GM19468 (cell line): ENCODE data around the gene ATP1A3.
"Not testable (repeated sequence)": the region's sequence is repeated elsewhere in the genome, so short reads cannot be mapped to it uniquely, and the experiment has no call there.

Source experiments
- ATAC-seq: cut with Tn5 transposase; IDR thresholded peaks from one replicate; pipeline ENCODE4 v1.9.1; 2021; ENCODE audit warnings: mild to moderate bottlenecking, moderate library complexity, moderate number of reproducible peaks; ENCODE audit not compliant: unreplicated experiment; ENCODE audit errors: extremely low read depth

The ATP1A3 gene

GRCh38 chr19:42012747-42013146 lies 18.7 kb upstream of the ATP1A3 start:
- not testable (repeated sequence) for ATAC-seq

- ATAC-seq, result no peak
Observed at GRCh38 chr19:42010245-42011126, 16.5 kb upstream of the ATP1A3 start.

DNA sequence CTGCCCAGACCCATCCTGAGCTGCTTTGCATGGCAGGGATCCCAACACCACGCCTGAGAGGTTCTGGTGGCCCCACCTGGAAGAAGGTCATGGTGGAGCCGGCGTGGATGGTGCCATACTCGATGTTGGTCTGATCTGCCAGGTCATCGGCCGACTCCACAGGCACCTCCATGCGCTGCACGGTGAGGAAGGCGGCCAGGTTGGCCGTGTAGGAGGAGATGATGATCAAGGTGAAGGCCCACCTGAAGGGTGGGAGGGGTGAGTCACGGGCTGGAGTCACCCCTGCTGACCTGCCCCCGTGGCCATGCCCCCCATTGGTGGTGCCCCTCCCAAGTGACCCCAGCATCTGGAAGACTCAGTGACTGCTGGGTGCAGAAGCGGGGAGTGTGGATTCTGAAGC lies 12.5 kb upstream of the ATP1A3 start:
- ATAC-seq, result no peak

GRCh38 chr19:42005504-42005903 lies 11.5 kb upstream of the ATP1A3 start:
- ATAC-seq, result no peak

GRCh38 chr19:42003506-42004294 lies 9.7 kb upstream of the ATP1A3 start:
- ATAC-seq, result no peak

DNA sequence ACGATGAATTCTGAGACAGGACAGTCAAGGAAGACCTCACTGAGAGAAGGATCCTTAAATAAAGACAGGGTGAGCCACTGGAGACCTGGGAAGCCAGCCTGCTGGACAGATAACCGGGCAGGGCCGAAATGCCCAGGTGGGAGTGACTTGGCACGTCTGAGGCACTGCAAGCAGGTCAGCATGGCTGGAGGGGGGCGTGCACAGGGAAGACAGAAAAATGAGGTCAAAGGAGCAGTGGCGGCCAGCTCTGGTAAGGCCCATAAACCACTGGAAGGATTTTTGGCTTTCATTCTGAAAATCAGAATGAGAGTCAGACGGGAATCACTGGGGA lies 5.8 kb upstream of the ATP1A3 start:
- ATAC-seq, result no peak

- no peak for ATAC-seq
Observed at GRCh38 chr19:41999071-41999877, 5.2 kb upstream of the ATP1A3 start.

DNA sequence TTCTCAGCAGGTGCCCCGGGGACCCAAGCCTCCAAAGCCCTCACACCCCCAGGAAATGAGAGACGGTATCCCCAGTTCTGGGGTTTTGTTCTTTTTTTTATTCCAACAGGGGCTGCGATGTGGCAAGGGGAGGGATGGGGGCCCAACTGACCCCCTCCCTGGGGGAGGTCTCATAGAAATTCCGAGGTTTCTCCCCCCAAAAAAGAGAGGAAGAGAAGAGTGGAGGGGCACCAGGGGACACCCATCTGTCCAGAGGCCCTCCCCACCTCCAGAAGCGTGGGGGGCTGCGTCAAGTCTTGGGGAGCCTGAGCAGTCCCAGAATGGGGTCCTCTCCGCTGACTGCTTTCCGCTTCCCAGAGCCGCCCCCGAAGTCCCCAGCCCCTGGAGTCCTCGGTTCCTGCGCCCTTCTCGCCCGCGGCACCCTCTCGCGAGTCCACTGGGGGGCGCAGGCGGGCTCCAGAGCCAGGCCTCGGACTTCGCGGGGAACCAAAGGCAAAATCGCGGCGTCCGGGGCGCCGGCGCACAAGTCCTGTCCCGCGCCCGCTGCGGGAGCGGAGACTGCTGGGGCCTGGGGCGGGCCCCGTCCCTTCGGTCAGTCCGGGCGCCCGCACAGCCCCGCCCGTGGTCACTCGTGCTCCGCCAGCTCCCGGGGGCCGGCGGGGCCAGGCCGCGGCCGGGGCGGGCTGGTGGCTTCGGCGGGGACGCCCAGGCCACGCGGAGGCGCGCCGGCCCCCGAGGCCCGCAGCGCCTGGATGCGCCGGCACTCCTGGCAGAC lies 4.4 kb upstream of the ATP1A3 start:
- no peak for ATAC-seq

GRCh38 chr19:41997851-41998229 lies 3.8 kb upstream of the ATP1A3 start:
- ATAC-seq, result no peak

GRCh38 chr19:41997121-41997850 lies 3.3 kb upstream of the ATP1A3 start:
- no peak for ATAC-seq

DNA sequence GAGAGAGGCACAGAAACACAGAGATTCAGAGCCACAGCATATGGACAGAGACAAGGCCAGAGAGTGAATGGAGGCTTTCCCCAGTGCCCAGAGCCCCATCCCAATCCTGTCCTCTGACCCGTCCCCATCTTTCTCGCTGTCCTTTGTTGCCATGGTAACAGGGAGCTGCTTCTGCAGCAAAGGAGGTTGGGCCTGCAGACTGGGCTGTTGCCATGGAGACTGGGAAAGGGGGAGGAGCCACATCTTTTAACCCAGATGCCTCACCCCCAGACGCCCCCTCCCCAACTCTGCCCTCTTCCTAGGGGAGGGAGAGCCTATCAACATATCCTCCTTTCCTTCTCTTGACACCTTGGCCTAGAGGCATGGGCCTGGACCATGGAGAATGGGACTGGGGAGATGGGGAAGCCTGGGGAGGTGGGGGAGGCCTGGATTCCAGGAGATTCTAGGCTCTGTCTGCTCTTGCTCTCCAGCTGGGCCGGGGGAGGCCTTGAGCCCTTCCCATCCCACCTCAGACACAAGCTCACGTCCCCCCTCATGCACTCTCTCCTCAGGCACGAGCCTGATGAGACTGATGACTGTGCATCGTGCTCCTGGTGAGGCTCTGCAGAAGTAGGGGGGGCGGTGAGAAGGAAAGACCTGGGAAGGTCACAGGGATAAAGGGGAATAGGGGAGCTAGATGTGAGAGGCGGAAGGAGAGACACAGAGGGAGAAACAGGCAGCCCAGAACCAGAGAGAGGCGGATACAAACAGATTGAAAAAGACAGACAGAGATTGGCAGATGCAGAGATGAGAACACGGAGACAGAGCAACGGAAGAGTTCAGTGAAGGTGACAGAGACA lies 2.1 kb upstream of the ATP1A3 start:
- no peak for ATAC-seq

DNA sequence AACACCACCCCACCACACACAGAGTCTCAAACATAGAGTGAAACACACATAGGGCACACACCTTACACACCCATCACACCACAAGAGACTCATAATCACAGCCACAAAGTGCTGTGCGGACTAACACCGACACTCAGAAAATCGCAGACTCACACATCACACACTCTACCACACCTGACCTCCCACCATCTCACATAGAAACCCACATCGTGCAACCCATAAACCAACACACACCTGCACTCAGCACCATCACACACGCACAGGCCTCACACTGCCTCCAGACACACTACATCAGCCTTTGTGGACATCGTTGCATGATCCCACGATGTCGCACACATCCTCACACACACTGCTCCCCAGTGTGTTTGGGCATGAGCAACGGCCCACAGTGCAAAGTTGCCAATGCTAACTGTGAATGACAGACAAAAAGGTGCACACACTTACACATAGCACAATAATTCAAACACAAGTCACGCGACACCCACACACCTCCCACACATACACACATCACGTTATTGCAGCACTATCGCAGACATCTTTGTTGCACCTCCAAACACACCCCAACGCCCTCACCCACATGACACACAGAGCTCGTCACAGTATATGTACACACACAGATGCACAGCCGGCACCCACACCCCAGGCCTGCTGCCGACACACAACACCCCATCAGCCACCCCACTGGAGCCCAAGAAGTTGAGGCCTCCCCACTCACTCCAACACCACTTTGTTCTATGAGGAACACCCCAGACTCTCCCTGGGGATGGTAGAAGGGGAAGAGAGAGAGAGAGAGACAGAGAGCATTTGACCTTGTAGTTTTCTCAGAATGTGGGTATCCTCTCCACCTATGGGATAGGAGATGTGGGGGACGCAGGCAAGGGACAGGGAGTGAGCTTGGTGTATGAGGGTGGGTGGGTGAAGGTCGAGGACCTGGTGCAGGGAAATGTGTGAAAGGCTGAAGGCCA lies 1.2 kb upstream of the ATP1A3 start:
- no peak for ATAC-seq

GRCh38 chr19:41994521-41994971 lies 516 bp upstream of the ATP1A3 start:
- no peak for ATAC-seq

- not testable (repeated sequence) for ATAC-seq
Observed at GRCh38 chr19:41991925-41992569, 2.0 kb downstream of the ATP1A3 start.

DNA sequence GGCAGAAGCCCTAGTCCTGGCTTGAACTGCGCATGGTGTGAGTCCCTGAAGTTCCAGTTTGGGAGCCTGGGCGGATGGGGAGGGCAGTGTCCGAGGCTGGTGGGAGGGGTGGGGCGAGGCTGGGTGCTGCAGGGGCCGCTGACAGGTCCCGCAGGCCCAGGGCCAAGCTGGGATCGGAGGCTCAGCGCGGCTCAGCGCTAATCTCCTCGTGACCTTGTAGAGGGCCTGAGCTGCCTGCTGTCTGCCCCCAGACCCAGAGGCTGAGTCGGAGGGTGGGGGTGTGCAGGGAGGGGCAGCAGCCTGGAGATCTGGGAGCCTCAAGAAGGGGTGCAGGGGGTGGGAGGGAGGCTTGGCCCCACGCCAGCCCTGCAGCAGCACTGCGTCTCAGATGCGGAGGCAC lies 3.0 kb downstream of the ATP1A3 start:
- no peak for ATAC-seq

DNA sequence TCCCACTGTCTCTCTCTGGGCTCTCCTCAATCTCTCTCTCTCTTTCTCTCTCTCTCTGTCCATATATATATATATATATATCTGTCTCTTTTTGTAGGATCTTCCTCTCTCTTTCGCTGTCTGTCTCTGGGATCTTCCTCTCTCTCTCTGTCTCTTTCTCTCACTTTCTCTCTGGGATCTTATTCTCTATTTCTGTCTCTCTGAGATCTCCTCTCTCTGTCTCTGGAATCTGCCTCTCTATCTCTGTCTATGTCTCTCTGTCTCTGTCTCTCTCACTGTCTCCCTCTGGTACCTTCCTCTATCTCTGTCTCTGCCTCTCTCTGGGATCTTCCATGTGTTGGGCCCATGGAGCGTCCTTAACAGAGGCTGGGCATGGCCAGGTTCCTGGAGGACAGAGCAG lies 3.4 kb downstream of the ATP1A3 start:
- ATAC-seq, result no peak

- ATAC-seq, result no peak
Observed at GRCh38 chr19:41990028-41990427, 4.0 kb downstream of the ATP1A3 start.
